DMS 273 (cell line): ENCODE results near the gene MCFD2.
A peak's percentile ranks its signal among the peaks of the same experiment; 100 is the strongest.

Experiments used
- DNase-seq: peaks from one replicate; lab custom pipeline; 2025; ENCODE audit not compliant: unreplicated experiment; lab: John Stamatoyannopoulos, UW

MCFD2 gene

GRCh38 chr2:46915281-46915810, at the start of gene MCFD2:
Gene MCFD2 (minus strand): TSS chr2:46915806. CDS start chr2:46909171, 6,635 bp downstream.
- peak; percentile 73 for DNase-seq

- DNase-seq = no peak
These were observed 49.4 kb upstream of the MCFD2 start for GRCh38 chr2:46964835-46965560.

- DNase-seq = no peak
These were observed 48.5 kb upstream of the MCFD2 start for GRCh38 chr2:46963941-46964673.

- DNase-seq = no peak
These were observed 47.6 kb upstream of the MCFD2 start for GRCh38 chr2:46963210-46963609.

- no peak for DNase-seq
These were observed 47.1 kb upstream of the MCFD2 start for GRCh38 chr2:46962751-46963150.

GRCh38 chr2:46960618-46961017, 45.0 kb upstream of the MCFD2 start:
- DNase-seq = peak; percentile 31

- DNase-seq = no peak
These were observed 42.9 kb upstream of the MCFD2 start for GRCh38 chr2:46958431-46959017.

- no peak for DNase-seq
These were observed 41.5 kb upstream of the MCFD2 start for GRCh38 chr2:46956981-46957531.

GRCh38 chr2:46955764-46956163, 40.2 kb upstream of the MCFD2 start:
- no peak for DNase-seq

GRCh38 chr2:46954951-46955571, 39.5 kb upstream of the MCFD2 start:
- no peak for DNase-seq

- no peak for DNase-seq
These were observed 36.6 kb upstream of the MCFD2 start for GRCh38 chr2:46952171-46952570.

- no peak for DNase-seq
These were observed 35.9 kb upstream of the MCFD2 start for GRCh38 chr2:46951290-46952064.

- no peak for DNase-seq
These were observed 34.7 kb upstream of the MCFD2 start for GRCh38 chr2:46950314-46950713.

GRCh38 chr2:46947841-46948240, 32.2 kb upstream of the MCFD2 start:
- no peak for DNase-seq

- DNase-seq = no peak
These were observed 30.1 kb upstream of the MCFD2 start for GRCh38 chr2:46945671-46946070.

GRCh38 chr2:46943881-46944798, 28.5 kb upstream of the MCFD2 start:
- DNase-seq = no peak

- no peak for DNase-seq
These were observed 27.5 kb upstream of the MCFD2 start for GRCh38 chr2:46942891-46943626.

GRCh38 chr2:46942143-46942526, 26.5 kb upstream of the MCFD2 start:
- no peak for DNase-seq
